Measurements from ENCODE around the gene ZNF511.

DNA sequence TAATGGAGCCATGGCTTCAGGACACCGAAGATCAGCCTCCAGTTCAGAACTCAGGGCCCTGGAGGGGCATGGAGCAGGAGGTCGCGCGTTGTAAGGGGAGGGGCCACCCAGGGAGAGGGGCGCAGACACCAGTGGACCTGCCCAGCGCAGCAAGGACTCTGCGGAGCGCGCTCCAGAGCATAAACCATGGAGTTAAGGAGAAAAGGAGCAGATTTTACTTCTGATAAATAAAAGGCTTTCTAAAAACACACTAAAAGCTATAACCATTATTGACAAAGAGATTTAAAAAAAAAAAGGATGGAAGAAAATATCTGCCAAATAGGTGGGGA lies 17.5 kb downstream of the ZNF511 start:
- TF ChIP-seq GATA2 (IDR thresholded peaks at IDR 0.05; ENCODE audit: low read depth, low read length) (no peak), GATA3 (IDR thresholded peaks at IDR 0.05; ENCODE audit: low read depth, low read length) (no peak)

Measured in SH-SY5Y (cell line).